ENCODE data around the gene UQCRHL.

The UQCRHL gene

DNA sequence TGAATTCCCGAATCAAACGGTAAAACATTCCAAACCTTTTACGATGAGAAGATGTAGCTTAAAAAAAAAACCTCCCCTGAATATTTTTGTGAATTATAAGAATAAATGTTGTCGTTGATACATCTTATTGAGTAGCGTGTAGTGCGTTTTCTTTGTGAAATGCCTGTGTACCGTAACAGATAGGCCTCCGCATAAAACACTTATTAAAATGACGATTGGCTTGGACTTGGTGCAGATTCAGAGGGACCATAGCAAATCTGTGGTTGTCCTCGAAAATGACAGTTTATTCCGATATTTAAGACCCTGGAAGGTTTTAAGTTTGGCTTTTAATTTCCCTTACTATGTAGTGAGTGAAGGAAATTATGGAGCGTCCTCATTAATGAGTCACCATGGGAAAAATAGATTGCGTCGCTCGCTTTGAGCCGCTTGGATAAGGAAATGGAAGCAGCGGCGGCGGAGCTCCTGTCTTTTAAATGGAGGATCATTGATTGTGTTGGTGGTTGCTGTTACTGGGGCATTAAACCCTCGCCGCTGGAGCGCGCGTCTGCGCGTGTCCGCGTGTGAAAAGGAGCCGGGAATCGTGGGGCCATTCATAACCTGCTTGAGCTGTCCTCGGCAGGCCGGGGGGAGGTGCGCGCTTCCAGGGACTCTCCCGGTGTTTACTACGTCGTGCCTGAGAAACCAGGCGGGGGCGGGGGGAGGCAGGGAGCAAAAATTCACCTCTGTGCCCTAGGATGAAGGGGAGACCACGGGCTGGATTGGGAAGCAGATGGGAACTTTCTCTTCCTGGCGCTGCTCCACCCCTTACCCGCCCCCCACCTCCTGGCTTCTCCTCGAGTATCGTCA, 41.7 kb upstream of the UQCRHL start (continued):
- TF ChIP-seq PATZ1 (tag by site-specific recombination; IDR thresholded peaks at IDR 0.05) (peak; percentile 97), KLF7 (tag by site-specific recombination; IDR thresholded peaks at IDR 0.05; ENCODE audit: borderline replicate concordance) (0 out of 2 replicates have a peak, but pooled peaks have one; percentile 45), SETDB1 (IDR thresholded peaks at IDR 0.05; ENCODE audit: insufficient read length, low read length) (no peak), SP3 (tag by site-specific recombination; IDR thresholded peaks at IDR 0.05) (peak; percentile 72; the same call in 1 of the 2 replicates), ZNF776 (tag by site-specific recombination; IDR thresholded peaks at IDR 0.05; ENCODE audit: borderline replicate concordance) (no peak), ZNF121 (tag by site-specific recombination; IDR thresholded peaks at IDR 0.05) (0 out of 2 replicates have a peak, but pooled peaks have one; percentile 61), HOXC10 (CRISPR knock-in tag; IDR thresholded peaks at IDR 0.05) (no peak), SP7 (tag by site-specific recombination; IDR thresholded peaks at IDR 0.05) (peak; percentile 83), KLF9 (tag by site-specific recombination; IDR thresholded peaks at IDR 0.05; ENCODE audit: low read depth) (peak; percentile 54; the same call in 1 of the 2 replicates), ZNF629 (tag by site-specific recombination; IDR thresholded peaks at IDR 0.05) (peak; percentile 87), PRDM10 (tag by site-specific recombination; IDR thresholded peaks at IDR 0.05) (peak; percentile 75; the same call in 1 of the 2 replicates), ZFHX2 (tag by site-specific recombination; conservative IDR thresholded peaks at IDR 0.05) (peak; percentile 41; the same call in 1 of the 2 replicates), ZNF658 (tag by site-specific recombination; IDR thresholded peaks at IDR 0.05) (no peak)
- TF ChIP-seq, protein P1, sequence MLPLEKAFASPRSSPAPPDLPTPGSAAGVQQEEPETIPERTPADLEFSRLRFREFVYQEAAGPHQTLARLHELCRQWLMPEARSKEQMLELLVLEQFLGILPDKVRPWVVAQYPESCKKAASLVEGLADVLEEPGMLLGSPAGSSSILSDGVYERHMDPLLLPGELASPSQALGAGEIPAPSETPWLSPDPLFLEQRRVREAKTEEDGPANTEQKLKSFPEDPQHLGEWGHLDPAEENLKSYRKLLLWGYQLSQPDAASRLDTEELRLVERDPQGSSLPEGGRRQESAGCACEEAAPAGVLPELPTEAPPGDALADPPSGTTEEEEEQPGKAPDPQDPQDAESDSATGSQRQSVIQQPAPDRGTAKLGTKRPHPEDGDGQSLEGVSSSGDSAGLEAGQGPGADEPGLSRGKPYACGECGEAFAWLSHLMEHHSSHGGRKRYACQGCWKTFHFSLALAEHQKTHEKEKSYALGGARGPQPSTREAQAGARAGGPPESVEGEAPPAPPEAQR (tag by site-specific recombination; IDR thresholded peaks at IDR 0.05): no peak
- TF ChIP-seq, protein P2, sequence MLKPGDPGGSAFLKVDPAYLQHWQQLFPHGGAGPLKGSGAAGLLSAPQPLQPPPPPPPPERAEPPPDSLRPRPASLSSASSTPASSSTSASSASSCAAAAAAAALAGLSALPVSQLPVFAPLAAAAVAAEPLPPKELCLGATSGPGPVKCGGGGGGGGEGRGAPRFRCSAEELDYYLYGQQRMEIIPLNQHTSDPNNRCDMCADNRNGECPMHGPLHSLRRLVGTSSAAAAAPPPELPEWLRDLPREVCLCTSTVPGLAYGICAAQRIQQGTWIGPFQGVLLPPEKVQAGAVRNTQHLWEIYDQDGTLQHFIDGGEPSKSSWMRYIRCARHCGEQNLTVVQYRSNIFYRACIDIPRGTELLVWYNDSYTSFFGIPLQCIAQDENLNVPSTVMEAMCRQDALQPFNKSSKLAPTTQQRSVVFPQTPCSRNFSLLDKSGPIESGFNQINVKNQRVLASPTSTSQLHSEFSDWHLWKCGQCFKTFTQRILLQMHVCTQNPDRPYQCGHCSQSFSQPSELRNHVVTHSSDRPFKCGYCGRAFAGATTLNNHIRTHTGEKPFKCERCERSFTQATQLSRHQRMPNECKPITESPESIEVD (tag by site-specific recombination; IDR thresholded peaks at IDR 0.05): no peak

Data from HEK293 (cell line).